GM18519 (cell line): ENCODE measurements around the gene CHRM1.

ENCODE experiments used
- ATAC-seq: cut with Tn5 transposase; IDR thresholded peaks from one replicate; pipeline ENCODE4 v1.9.1; 2021; ENCODE audit warnings: mild to moderate bottlenecking, moderate library complexity; ENCODE audit not compliant: unreplicated experiment, low FRiP score

CHRM1 gene

GRCh38 chr11:62925745-62926679 lies 4.8 kb upstream of the CHRM1 start:
- no peak for ATAC-seq

GRCh38 chr11:62925308-62925707 lies 4.1 kb upstream of the CHRM1 start:
- no peak for ATAC-seq

DNA sequence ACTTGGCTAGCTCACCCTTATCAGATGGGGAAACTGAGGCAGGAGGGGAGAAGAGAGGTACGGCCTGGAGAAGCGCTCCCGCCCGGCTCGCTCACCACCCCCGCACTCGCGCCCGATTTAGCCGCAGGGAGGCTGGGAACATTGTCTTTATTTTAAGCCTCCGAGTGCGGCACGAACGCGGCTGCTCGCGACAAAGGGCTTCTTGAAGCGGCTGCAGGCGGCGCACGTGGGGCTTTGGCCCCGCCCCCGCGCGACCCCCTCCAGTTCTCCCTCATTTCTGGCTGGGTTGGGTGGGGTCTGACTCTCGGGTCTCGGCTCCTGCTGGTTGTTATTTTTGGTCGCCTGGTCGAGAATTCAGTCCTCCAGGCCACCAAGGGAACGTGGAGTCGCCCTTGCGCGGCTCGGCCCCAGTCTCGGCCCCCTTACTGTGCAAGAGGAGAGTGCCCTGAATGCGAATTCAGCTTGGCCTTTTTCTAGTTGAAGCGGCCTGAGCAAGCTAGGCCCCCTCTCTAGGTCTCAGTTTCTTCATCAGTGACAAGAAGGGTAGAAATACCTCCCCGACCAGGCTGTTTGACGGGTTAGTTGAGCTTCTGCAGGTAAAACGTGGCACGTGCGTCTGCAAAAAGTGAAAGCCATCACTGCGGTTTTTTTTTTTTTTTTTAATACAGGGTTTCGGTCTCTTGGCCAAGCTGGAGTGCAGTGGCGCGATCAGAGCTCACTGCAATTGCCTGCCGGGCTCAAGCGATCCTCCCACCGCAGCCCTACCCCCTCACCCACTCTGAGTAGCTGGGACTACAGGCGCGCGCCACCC lies 2.6 kb upstream of the CHRM1 start:
- no peak for ATAC-seq

DNA sequence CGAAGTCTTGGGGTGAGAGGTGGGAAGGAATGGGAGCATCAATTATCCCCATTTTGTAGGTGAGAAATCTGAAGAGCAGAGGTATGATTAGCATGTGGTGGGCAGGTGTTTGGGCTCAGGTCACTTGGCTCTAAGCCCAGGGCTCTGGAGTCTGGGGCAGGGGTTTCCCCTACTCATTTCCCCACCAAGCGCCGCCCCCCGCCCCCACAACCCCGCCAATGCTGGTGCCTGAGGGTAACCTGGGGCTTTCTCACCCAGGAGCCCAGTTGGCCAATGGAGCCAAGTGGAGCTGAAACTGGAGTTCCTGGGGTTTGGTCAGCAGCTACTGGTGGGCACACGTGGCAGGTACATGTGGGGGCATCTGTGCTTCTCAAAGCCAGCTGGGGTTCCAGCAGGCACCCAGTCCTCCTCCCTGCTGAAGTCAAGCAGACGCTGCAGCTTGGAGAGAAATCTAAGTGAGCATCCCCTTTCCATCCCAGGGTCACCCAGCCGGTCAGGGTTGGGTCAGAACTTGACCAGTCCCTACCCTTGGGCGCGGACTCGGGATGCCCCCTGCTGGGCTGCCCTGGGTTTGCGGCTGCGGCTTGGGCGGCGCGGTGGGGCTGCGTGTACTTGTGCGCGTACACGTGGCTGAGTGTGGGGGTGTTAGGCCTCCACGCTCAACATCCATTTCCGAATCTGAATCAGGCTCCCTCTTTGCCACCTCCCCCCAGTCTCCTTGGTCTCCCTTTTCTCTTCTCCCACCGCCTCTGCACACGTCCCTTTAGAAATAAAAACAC lies 1.7 kb upstream of the CHRM1 start:
- ATAC-seq: no peak

- ATAC-seq: no peak
Measured at GRCh38 chr11:62922189-62922589, 1.0 kb upstream of the CHRM1 start.

DNA sequence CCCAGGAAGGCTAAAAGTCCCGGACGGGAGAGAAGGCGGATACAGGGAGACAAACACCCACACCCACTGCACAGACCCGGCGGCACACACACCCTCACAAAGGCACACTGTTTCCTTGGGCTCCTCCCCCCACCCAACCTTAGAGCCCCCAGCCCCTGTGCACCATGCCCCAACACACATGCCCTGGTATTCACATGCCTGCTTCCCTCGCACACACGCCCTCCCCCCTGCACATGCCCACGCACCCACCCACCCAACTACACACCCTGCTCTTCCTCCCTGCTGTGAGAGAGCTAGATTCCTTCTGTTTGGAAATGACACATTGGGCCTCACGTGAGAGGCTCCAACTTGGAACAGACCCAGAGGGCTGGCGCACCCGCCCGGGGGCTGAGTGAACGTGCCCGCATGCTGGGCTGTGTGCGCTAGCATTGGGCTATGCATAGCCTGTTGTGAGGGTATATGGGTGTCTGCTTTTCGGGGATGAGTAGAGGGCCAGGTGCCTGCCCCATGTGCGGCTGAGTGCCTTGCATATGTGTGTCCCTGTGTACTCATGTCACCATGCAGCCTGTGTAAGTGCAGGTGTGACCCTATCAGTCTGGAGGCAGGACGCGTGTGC lies 518 bp upstream of the CHRM1 start:
- ATAC-seq: no peak

DNA sequence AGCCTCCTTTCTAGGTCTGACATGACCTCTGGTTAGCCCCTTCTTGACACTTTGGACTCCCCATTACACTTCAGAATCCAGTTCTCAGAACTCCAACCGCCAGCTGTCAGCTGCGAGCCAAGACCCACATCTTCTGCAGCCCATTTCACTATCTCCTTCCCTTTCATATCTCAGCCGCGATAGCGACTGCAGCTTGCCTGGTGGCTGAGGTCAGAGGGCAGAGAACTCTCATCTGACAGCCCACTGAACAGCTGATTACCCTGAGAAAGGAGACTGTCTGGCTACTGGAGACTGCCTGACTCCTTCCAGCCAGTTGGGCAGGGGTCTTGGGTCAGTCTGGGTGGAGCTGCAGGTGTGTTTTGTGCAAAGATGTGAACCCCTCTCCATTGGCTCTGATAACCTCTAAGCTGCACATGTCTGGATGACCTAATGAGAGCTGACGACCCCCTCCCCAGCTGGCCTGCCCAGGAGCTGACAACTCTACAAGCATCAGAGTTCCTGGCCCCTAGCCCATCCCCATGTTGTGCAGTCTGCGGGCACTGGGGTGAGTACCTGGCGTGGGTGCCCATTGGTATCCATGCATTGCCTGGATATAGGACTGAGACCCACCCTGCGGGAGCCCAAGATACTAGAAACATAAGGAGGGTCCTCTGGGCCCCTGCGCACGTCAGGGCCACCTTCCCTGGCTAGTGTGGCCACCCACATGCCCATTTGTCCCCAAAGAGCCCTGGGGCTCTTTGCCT lies 1.1 kb downstream of the CHRM1 start:
- no peak for ATAC-seq

GRCh38 chr11:62919476-62919875 lies 1.7 kb downstream of the CHRM1 start:
- no peak for ATAC-seq

- ATAC-seq: no peak
Measured at GRCh38 chr11:62918531-62918930, 2.6 kb downstream of the CHRM1 start.

DNA sequence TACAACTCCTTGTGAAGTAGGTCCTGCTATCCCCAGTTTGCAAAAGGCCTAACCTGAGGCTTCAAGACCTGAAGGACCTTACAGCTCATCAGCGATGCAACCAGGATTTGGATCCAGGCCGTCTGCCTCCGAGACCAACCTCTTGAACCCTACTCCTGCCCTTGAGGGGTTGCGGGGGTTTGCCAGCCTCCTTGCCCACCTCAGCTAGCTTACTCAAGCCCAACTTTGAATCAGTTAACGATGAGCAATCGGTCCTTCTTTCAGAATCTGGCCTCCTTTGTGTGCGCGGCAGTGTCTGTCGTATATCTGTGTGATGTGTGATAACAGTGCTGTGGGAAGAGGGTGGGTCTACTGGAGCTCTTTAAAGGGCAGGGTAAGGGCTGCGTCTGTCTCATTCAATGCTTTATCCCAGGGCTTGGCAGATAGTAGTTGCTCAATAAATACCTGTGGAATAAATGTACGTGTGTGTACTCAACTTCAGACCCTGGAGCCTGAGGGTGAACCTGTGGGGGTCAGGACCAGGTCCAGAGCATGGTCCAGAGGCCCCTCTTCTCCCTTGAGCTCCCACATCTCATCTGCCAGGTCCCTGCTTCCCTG lies 3.2 kb downstream of the CHRM1 start:
- no peak for ATAC-seq

- ATAC-seq: no peak
Measured at GRCh38 chr11:62914416-62914815, 6.7 kb downstream of the CHRM1 start.

DNA sequence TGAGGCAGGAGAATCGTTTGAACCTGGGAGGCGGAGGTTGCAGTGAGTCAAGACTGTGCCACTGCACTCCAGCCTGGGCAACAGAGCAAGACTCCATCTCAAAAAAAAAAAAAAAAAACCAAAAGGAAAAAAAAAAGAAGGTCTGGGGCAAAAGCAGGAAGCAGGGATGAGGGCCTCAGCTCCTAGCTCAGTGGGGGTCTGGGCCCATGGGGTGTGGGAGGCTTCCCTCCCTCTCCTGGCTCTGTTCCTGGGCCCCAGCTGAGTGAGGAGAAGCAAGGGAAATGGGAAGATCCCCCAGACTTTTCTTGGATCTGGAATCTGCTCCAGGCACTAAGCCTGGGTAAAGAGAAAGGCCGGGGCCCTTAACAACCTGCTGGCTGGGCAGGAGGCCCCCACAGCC lies 8.9 kb downstream of the CHRM1 start:
- no peak for ATAC-seq

DNA sequence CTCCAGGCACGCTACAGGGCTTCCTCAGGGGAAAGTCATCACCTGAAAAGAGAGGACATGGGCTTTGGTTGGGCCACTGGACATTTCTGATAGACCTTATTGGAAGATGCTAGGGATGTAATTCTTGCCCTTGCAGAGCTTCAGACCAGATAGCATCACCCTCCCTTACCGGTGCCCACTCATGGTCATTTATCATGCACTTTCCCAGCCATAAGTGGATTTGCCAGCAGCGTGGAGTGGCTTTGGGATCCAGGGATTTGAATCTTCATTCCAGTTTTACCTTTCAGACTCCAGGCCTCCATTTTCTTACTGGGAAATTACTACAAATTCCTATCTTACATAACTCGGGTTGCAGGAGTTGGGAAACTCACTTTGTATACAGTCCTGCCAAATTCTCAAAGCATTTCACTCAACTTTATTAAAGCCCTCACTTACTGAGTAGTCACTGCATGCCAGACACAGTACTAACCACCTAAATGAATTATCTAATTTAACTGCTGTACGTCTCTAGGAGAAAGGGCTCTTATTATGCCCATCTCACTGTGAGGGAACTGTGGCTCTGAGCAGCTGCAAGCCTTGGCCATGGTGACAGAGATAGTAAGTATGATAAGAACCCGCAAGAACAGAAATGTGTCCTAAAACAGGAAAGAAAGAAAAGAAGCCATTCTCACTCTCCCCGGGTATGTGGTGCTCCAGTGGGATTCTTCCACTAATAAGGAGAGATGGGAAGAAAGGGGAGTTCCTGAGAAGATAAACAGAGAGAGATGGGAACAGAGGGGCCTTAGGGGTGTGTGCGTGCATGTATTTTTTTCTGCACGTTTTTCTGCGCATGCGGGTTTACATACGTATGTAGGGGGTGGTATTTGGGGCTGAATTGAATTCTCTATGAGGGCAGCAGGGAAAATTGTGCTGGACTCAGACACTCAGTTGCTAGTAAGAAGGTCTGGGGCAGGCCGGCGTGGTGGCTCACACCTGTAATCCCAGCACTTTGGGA lies 9.7 kb downstream of the CHRM1 start:
- no peak for ATAC-seq

DNA sequence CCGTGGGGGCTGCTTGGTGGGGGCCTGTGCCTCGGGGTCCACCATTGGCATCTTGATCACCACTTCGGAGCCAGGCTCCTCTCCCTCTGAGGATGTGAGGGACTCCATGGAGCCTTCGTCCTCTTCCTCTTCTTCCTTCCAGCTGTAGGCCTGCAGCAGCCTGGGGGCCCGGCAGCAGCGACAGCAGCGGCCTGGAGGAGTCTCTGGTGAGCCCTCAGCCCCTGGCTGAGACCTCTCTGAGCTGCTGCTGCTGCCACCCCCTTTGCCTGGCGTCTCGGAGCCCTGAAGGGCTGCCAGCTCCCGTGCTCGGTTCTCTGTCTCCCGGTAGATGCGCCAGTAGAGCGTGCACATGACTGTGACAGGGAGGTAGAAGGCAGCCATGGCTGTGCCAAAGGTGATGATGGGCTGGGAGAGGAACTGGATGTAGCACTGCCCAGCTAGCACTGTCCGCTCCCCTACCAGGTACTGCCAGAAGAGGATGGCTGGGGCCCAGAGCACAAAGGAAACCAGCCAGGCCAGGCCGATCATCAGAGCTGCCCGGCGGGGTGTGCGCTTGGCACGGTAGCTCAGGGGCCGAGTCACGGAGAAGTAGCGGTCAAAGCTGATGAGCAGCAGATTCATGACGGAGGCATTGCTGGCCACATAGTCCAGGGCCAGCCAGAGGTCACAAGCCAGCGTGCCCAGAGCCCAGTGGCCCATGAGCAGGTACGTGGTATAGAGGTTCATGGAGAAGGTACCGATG lies 10.9 kb downstream of the CHRM1 start:
- no peak for ATAC-seq

- no peak for ATAC-seq
Measured at GRCh38 chr11:62909107-62909894, 11.9 kb downstream of the CHRM1 start.

DNA sequence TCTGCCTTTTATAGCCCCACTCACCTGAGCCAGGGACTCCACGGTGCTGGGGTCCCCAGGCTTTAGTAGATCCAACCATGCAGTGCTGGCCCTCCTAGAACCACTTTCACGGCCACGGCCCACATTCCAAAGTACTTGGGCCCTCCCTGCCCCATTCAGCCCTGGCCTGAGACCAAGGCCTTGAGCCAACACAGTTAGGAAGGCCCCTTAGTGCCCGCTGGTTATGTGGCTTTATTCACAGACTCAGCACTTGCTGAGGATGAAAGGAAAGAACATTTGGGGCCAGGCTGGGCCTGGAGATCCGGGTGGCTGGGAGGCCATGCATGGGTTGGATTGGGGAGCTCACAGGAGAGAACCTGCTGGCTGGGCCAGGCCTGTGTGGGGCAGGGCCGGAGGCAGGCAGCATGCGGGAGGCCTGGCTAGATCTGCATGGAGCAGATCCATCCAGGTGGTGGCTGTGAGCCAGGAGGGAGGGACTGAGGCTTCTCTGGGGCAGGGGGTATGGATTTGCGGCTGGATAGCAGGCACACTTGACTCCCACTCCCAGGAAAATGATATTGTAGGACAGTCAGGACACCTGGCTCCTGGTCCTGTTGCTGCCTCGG lies 12.6 kb downstream of the CHRM1 start:
- no peak for ATAC-seq
